ENCODE data around the gene MYO15B. TPM values are rescaled to one million over a fixed set of nuclear protein-coding genes. Genes with fewer than 3 reads are reported as not detected.

Gene MYO15B
- total and polyA plus RNA-seq, 2 of the 4 experiments (the other 2 are of a cell fraction), result 0.18 to 0.65 TPM

DNA sequence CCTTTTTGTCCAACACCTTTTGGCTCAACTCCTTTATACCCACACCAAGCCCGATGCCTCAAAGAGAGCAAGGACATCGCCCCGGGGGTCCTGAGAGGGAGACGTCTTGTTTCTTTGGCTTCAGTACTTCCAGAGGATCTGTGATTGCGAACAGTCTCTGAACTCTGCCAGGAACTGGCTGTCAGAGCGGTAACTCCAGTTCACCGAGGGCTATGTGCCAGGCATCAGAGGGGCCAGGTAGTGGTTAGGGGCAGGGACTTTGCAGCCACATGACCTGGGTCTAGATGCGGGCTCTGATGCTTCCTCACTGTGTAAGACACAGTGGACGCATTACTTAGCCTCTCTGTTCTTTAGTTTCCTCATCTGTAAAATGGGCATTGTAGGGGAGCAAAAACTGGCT lies 40.5 kb upstream of the MYO15B start:
- POLR2A ChIA-PET (ENCODE audit: unreplicated experiment), result no interaction called here
- TF ChIP-seq BHLHE40 (IDR thresholded peaks at IDR 0.05; ENCODE audit: low read depth, low read length), result no peak
- TF ChIP-seq CEBPB (IDR thresholded peaks at IDR 0.05; ENCODE audit: low read depth, low read length), result no peak
- no peak for TF ChIP-seq CHD1 (IDR thresholded peaks at IDR 0.05; ENCODE audit: low read depth, low read length)
- no peak for TF ChIP-seq MAZ (IDR thresholded peaks at IDR 0.05; ENCODE audit: borderline replicate concordance, low read depth, low read length)
- TF ChIP-seq ELK1 (IDR thresholded peaks at IDR 0.05; ENCODE audit: borderline replicate concordance, low read depth, low read length), result no peak
- no peak for TF ChIP-seq SMC3 (IDR thresholded peaks at IDR 0.05; ENCODE audit: low read depth, low read length)
- no peak for TF ChIP-seq USF2 (IDR thresholded peaks at IDR 0.05; ENCODE audit: low read depth, low read length)
- TF ChIP-seq FOS (IDR thresholded peaks at IDR 0.05; ENCODE audit: low read depth, low read length), result no peak
- no peak for TF ChIP-seq RAD21 (IDR thresholded peaks at IDR 0.05; ENCODE audit: low read length)
- no peak for TF ChIP-seq MAFK (IDR thresholded peaks at IDR 0.05; ENCODE audit: low read depth, low read length)
- TF ChIP-seq CTCF (conservative IDR thresholded peaks at IDR 0.05; ENCODE audit: low read depth, low read length), result no peak
- no peak for TF ChIP-seq POLR2A (IDR thresholded peaks at IDR 0.05; ENCODE audit: low read depth, low read length)
- TF ChIP-seq RFX5 (IDR thresholded peaks at IDR 0.05; ENCODE audit: low read depth, low read length), result no peak
- TF ChIP-seq RCOR1 (IDR thresholded peaks at IDR 0.05; ENCODE audit: insufficient replicate concordance, low read length), result no peak
- no peak for TF ChIP-seq MXI1 (IDR thresholded peaks at IDR 0.05; ENCODE audit: borderline replicate concordance, low read depth, low read length)
- no peak for TF ChIP-seq NFE2L2 (IDR thresholded peaks at IDR 0.05; ENCODE audit: low read depth, low read length)
- Histone ChIP-seq H3K36me3 (ENCODE audit: control insufficient read depth, insufficient read depth, low read length) (no peaks in the 10 kb centered on the region), H2BK15ac (ENCODE audit: low read depth, low read length) (no peak overlapping the region), H3K56ac (ENCODE audit: extremely low read depth, insufficient read depth, low read length) (no peak overlapping the region), H4K8ac (ENCODE audit: low read depth in 2 of 2, low read length in 2 of 2) (no peak overlapping the region), H3K4me3 (ENCODE audit: insufficient read depth, low read depth, low read length) (no peak overlapping the region), H2BK120ac (ENCODE audit: low read depth, low read length) (no peak overlapping the region), H3K4me1 (ENCODE audit: control insufficient read depth, insufficient read depth, low read length) (no peaks in the 10 kb centered on the region), H2BK20ac (ENCODE audit: low read depth, low read length) (no peak overlapping the region), H3K27me3 (ENCODE audit: control insufficient read depth, insufficient read depth, low read length) (peaks cover 47% of the 10 kb centered on the region), H3K18ac (ENCODE audit: low read depth, low read length) (no peak overlapping the region), H3K23ac (ENCODE audit: low read depth, low read length) (no peak overlapping the region), H4K5ac (ENCODE audit: low read depth, low read length) (no peak overlapping the region), H3K4me2 (ENCODE audit: low read depth, low read length) (no peak overlapping the region), H3K4ac (ENCODE audit: low read depth, low read length) (no peak overlapping the region), H3K9me1 (ENCODE audit: insufficient read depth, low read length) (peaks cover 7% of the 10 kb centered on the region; the same call in 1 of the 2 replicates), H2BK5ac (ENCODE audit: low read depth, low read length, poor library complexity, severe bottlenecking) (no peak overlapping the region), H4K20me1 (ENCODE audit: insufficient read depth, low read length) (no peaks in the 10 kb centered on the region), H2AK5ac (ENCODE audit: low read depth, low read length) (no peak overlapping the region), H3K14ac (replicated peaks; ENCODE audit: low read depth, low read length) (no peak overlapping the region), H3K27ac (ENCODE audit: insufficient read depth, low read length) (no peak overlapping the region), H2AK9ac (replicated peaks; ENCODE audit: low read depth, low read length, poor library complexity) (no peak overlapping the region), H3K9ac (ENCODE audit: low read depth, low read length) (no peak overlapping the region), H4K91ac (ENCODE audit: insufficient read depth, low read depth, low read length) (no peak overlapping the region), H3K79me1 (ENCODE audit: low read depth in 1 of 2, low read length in 2 of 2) (no peaks in the 10 kb centered on the region), H3K9me3 (ENCODE audit: control insufficient read depth, insufficient read depth, low read length) (no peaks in the 10 kb centered on the region), H2AFZ (replicated peaks; ENCODE audit: low read length, poor library complexity) (no peak overlapping the region)
- in situ Hi-C loops (cut with MboI; ENCODE audit: low sequenced_read_pairs), result no loop called here
- ATAC-seq (ENCODE audit: low read depth) (no peak), DNase-seq (no peak)
- no TSS peak for BruUV-seq (replicated peaks)
- CTCF ChIA-PET, result no interaction called here
- WGBS, 2 experiments (ENCODE audit: extremely low coverage in 2 of 2, insufficient read length in 1 of 2), result 84% methylated on average over 5 of the region's 9 CpGs; no CpG with 5 or more reads in 1 of the 2 experiments
- dilution Hi-C loops (cut with HindIII; ENCODE audit: low sequenced_read_pairs, unreplicated experiment), result no loop called here
- intact Hi-C loops (cut with micrococcal nuclease), result no loop called here

Measured in IMR-90 (cell line).